ENCODE data around the gene DAB1.
"Not testable (repeated sequence)": the region's sequence is repeated elsewhere in the genome, so short reads cannot be mapped to it uniquely, and the experiment has no call there.

The DAB1 gene

GRCh38 chr1:57360846-57361407 is 62.9 kb downstream of the DAB1 start:
- DNase-seq (ENCODE audit: low spot score), result no peak

GRCh38 chr1:57357462-57357861 is 66.4 kb downstream of the DAB1 start:
- DNase-seq (ENCODE audit: low spot score), result no peak

- DNase-seq (ENCODE audit: low spot score), result no peak
Observed at GRCh38 chr1:57353654-57354053, 70.2 kb downstream of the DAB1 start.

DNA sequence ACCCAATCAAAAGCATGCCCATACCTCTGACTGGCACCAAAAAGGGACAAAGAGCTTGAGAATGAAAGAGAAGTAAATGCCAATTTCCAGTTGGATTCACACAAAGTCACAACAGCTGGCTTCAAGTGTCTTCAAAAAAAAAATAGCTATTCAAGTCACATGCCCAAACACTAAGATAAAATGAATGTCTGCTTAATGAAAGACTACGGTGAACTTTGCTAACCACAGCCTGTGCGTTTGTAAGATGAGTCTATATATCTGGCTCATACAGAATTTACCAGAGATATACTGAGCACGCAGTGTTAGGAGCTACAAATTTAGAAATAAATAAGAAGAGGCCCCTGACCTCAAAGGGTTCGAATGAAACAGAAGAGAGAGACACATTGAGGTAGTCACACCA is 73.2 kb downstream of the DAB1 start:
- DNase-seq (ENCODE audit: low spot score), result no peak

- DNase-seq (ENCODE audit: low spot score), result no peak
Observed at GRCh38 chr1:57348921-57349320, 74.9 kb downstream of the DAB1 start.

- DNase-seq (ENCODE audit: low spot score), result no peak
Observed at GRCh38 chr1:57345916-57346315, 77.9 kb downstream of the DAB1 start.

DNA sequence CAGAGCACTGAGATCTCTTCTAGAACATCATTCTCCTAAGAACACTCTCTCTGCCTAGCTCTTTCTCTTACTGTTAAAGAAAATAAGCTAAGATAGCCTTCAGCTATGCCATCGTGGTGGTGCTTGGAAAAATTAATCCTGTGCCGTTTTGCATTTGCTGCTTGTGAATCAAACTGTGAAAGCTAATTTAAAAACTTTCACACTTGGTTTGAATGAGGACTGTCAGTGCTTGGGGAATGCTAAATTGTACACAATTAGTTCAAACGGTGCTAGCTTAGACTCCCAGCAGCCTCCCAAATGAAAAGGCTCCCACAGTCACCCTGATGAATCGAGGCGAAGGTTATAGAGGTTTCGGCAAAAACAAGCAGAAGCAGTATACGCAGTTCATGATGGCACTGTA is 79.6 kb downstream of the DAB1 start:
- DNase-seq (ENCODE audit: low spot score), result no peak

DNA sequence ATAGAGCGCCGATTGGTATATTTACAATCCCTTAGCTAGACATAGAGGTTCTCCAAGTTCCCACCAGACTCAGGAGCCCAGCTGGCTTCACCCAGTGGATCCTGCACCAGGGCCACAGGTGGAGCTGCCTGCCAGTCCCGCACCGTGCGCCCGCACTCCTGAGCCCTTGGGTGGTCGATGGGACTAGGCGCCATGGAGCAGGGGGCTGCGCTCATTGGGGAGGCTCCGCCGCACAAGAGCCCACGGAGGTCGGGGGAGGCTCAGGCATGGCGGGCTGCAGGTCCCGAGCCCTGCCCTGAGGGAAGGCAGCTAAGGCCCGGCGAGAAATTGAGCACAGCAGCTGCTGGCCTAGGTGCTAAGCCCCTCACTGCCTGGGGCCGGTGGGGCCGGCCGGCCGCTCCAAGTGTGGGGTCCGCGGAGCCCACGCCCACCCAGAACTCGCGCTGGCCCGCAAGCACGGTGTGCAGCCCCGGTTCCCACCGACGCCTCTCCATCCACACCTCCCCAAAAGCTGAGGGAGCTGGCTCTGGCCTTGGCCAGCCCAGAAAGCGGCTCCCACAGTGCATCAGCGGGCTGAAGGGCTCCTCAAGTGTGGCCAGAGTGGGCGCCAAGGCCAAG is 80.5 kb downstream of the DAB1 start:
- DNase-seq (ENCODE audit: low spot score), result not testable (repeated sequence)

DNA sequence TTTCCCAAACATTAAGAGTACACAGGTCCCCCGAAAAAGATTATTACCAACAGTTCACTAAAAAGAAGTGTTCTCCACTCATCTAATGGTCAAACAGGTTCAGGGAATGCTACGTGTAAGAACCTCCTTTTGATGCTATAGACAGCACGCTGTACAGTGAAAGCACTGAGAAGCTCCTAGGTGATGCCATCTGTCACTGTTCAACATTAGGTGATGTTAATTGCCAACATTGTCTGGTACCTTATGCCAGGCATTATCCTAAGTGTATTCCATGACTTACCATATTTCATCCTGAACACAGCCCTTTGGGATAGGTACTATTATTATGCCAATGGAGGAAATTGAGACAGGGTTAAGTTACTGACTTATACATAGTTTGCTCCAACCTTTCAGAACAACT is 82.1 kb downstream of the DAB1 start:
- DNase-seq (ENCODE audit: low spot score), result no peak

GRCh38 chr1:57340334-57341070 is 83.4 kb downstream of the DAB1 start:
- no peak for DNase-seq (ENCODE audit: low spot score)

DNA sequence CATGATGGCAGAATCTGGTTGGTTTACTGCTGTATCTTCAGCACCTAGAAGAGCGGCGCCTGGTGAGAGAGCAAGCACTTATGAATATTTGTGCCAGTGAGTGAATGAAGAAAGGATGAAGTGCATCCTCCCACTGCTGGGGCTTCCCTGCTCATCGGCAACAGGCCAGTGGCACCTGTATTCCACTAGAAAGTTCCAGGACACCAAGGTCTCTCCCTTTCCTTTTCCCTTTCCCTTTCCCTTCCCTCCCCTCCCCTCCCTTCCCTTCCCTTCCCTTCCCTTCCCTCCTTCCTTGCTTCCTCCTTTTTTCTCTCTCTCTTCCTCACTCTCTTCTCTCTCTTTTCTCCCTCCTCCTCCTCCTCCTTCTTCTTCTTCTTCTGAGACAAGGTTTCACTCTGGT is 86.2 kb downstream of the DAB1 start:
- DNase-seq (ENCODE audit: low spot score), result no peak

DNA sequence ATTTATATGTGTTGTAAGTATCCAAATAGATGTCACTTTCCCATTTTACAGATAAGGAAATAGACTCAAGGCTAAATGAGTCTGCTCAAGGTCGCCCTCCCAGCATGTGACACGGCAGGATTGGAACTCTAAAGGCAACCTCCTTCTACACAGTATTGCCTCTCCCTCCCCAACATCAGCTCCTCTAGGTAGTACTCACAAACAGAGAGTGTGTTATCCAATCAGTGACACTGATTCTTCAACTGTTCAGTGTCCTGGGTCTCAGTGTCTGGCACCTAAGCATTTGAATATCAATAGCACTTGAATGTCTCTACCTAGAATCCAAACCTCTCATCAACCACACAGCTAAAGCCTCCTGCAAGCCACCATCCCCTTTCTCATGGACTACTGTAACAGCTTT is 87.1 kb downstream of the DAB1 start:
- DNase-seq (ENCODE audit: low spot score), result no peak

DNA sequence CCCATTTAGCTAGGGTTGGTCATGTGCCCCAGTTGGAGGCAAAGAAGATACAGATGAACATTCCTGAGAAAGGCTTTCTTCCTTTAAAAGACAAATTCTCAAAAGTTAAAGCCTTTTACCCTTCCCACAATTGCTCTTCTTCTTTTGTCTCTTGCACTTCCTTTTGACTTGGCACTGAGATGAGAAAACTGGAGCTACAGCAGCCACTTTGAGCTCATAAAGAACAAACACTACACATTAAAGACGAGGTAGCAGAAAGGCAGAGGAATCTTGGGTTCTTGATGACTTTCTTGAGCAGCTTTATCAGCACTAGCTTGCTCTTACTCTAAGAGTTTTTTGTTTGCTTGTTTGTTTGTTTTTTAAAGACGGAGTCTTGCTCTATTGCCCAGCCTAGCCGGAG is 92.2 kb downstream of the DAB1 start:
- DNase-seq (ENCODE audit: low spot score), result no peak

GRCh38 chr1:57329937-57330336 is 93.9 kb downstream of the DAB1 start:
- no peak for DNase-seq (ENCODE audit: low spot score)

- no peak for DNase-seq (ENCODE audit: low spot score)
Observed at GRCh38 chr1:57329001-57329527, 94.8 kb downstream of the DAB1 start.

- DNase-seq (ENCODE audit: low spot score), result no peak
Observed at GRCh38 chr1:57327946-57328345, 95.9 kb downstream of the DAB1 start.

- DNase-seq (ENCODE audit: low spot score), result no peak
Observed at GRCh38 chr1:57327336-57327735, 96.5 kb downstream of the DAB1 start.

DNA sequence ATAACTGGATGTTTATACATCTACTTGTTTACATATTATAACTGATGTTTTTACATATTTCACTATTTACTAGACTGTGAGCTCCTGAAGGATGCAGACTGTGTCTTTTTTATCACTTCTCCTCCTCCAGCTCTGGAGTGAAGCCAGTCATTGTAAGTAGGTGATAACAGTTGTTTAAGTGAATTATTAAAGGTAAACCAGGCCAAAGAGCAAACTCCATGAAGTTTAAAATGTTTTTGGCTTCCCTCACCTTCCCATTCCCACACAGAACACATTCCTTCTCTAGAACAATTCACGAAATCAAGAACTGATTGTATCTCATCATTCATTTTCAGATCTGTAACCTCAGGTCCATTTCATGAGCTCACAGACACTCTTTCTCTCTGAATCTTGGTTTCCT is 98.3 kb downstream of the DAB1 start:
- DNase-seq (ENCODE audit: low spot score), result no peak

DNA sequence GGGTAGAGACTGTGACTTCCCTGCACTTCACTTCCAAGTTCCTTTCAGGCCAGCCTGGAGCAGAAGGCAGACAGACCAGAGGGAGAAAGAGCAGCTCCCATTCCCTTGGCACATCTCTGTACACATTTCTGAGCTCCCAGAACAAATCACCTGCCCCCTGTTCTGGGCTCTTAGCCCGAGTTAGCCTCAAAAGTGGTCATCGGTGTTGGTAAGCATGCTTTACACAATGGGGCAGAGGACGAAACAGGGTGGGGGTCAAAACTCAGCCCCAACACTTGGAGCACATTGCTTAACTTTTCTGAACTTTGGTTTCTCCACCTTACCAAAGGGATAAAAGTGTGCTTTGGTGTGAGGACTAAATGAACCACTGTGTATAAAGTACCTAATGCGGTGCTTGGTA is 98.7 kb downstream of the DAB1 start:
- DNase-seq (ENCODE audit: low spot score), result no peak

DNA sequence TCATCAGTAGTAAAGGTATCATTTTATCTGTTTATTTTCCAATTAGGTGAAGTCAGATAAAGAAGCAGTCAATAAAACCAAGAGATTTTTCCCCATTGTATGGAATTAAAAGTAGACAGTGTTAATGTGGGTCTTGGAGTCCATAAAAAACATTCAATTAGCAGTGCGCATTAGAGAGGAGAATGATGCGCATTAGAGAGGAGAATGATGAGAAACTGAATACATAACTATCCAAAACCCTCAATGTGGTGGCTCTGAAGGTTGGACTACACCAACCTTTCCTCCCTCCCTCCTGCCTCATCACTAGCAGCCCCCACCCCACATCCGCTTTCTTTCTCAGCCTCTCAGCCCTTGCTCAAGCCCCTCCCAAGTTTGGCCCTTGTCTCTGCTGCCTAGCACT is 99.5 kb downstream of the DAB1 start:
- no peak for DNase-seq (ENCODE audit: low spot score)

DNA sequence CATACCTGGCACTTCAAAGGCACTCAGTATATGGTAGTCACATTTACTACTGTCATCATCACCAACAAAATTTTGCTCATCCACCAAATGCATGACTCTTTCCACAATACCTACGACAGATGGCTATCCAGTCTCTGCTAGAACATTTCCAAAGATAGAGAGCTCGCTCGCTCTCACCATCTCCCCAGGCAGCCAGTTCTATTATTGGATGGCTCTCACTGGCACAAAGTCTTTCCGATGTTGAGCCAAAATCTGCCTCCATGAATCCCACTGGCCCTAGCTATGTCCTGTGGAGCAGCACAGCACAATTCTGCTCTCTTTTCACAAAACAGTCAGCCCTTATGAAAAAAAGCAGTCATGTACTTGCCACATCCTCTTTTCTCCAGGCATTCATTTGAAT is 102.1 kb downstream of the DAB1 start:
- no peak for DNase-seq (ENCODE audit: low spot score)

GRCh38 chr1:57319791-57320190 is 104.1 kb downstream of the DAB1 start:
- DNase-seq (ENCODE audit: low spot score), result no peak

- no peak for DNase-seq (ENCODE audit: low spot score)
Observed at GRCh38 chr1:57319165-57319564, 104.7 kb downstream of the DAB1 start.

- no peak for DNase-seq (ENCODE audit: low spot score)
Observed at GRCh38 chr1:57316861-57317260, 107.0 kb downstream of the DAB1 start.

Measured in ecto neural progenitor cell (in vitro differentiated cells).